ENCODE data around the gene DIP2A. TPM values are rescaled to one million over a fixed set of nuclear protein-coding genes. Genes with fewer than 3 reads are reported as not detected.

Gene DIP2A
- total and polyA plus RNA-seq, 2 of the 8 experiments (the other 6 are each of a cell fraction or from before 2014, with no cell fraction given) = 16.0 to 27.1 TPM

DNA sequence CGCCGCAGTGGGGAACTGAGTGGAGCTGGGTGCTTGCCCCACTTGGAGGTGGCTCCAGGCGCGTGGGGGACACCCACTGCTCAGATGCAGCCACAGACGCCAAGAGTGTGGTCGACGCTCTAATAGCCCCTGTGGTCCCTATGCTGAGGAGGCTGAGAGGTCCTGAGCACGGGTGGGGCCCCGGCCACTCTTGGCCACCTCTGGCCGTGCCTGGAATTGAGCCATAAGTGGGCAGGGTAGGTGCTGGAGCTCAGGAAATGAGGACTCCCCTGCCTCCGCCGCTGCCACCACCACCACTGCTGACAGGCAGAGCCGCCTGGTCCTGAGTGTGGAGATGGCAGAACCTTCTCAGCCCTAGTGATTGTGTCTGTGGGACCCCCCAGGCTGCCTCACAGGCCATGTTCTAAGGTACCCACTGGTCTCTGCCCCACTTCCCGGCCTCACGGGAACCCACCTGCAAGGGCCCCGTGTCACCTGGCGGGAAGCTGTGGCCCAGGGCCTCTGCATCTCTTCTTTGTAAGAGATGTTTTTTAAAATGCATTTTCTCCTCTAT, 34.6 kb upstream of the DIP2A start:
- no peak overlapping the region; the same call in 1 of the 2 replicates for H2AK5ac ChIP-seq (ENCODE audit: low read depth, low read length)

More for the DNA sequence above, 34.6 kb upstream of the DIP2A start:
- no peaks in the 10 kb centered on the region for H3K27me3 ChIP-seq (replicated peaks in 1 of 4; ENCODE audit: control insufficient read depth in 3 of 4, extremely low read depth in 1 of 4, insufficient read depth in 3 of 4, low read length in 3 of 4)
- no peak overlapping the region for H2BK15ac ChIP-seq (ENCODE audit: low read length)
- no peak overlapping the region for H3K4me2 ChIP-seq (ENCODE audit: insufficient read depth in 1 of 2, low read depth in 2 of 2, low read length in 2 of 2)
- no peak overlapping the region for H3K23ac ChIP-seq (ENCODE audit: insufficient read length)
- H2BK12ac ChIP-seq (ENCODE audit: low read depth, low read length) = peak overlapping the region; percentile 93
- H3K4ac ChIP-seq (replicated peaks; ENCODE audit: insufficient read length, low read depth, low read length) = peak overlapping the region; percentile 60
- H4K8ac ChIP-seq (ENCODE audit: extremely low read depth, insufficient read depth, low read length) = no peak overlapping the region
- DNase-seq (ENCODE audit: low read depth in 1 of 2, low spot score in 2 of 2) (no peak), FAIRE-seq (no peak)
- H3K18ac ChIP-seq (ENCODE audit: extremely low read depth, low read length) = peak overlapping the region; percentile 78; the same call in 1 of the 2 replicates
- no peak for TF ChIP-seq CREB1 (IDR thresholded peaks at IDR 0.05)
- TF ChIP-seq, protein P1, sequence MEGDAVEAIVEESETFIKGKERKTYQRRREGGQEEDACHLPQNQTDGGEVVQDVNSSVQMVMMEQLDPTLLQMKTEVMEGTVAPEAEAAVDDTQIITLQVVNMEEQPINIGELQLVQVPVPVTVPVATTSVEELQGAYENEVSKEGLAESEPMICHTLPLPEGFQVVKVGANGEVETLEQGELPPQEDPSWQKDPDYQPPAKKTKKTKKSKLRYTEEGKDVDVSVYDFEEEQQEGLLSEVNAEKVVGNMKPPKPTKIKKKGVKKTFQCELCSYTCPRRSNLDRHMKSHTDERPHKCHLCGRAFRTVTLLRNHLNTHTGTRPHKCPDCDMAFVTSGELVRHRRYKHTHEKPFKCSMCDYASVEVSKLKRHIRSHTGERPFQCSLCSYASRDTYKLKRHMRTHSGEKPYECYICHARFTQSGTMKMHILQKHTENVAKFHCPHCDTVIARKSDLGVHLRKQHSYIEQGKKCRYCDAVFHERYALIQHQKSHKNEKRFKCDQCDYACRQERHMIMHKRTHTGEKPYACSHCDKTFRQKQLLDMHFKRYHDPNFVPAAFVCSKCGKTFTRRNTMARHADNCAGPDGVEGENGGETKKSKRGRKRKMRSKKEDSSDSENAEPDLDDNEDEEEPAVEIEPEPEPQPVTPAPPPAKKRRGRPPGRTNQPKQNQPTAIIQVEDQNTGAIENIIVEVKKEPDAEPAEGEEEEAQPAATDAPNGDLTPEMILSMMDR (IDR thresholded peaks at IDR 0.05; ENCODE audit: control extremely low read depth in 1 of 3, insufficient read depth in 1 of 3, low read depth in 1 of 3, low read length in 3 of 3) = peak in 2 of 3 experiments; percentile 11 to 25; a peak in 2 of 4 replicates
- TF ChIP-seq, protein P2, sequence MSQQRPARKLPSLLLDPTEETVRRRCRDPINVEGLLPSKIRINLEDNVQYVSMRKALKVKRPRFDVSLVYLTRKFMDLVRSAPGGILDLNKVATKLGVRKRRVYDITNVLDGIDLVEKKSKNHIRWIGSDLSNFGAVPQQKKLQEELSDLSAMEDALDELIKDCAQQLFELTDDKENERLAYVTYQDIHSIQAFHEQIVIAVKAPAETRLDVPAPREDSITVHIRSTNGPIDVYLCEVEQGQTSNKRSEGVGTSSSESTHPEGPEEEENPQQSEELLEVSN (IDR thresholded peaks at IDR 0.05) = no peak
- no peak for TF ChIP-seq RNF2 (IDR thresholded peaks at IDR 0.05; ENCODE audit: borderline replicate concordance, low read depth, low read length, missing control alignments, poor library complexity, severe bottlenecking)
- no peak for TF ChIP-seq SP4 (IDR thresholded peaks at IDR 0.05; ENCODE audit: low read length)
- TF ChIP-seq KDM4A (IDR thresholded peaks at IDR 0.05; ENCODE audit: low read depth, low read length, severe bottlenecking) = no peak
- H4K91ac ChIP-seq (replicated peaks; ENCODE audit: insufficient read length, low read length) = peak overlapping the region; percentile 98
- peak overlapping the region; percentile 58; the same call in 1 of the 2 replicates for H2BK5ac ChIP-seq (ENCODE audit: low read depth, low read length)
- H3K79me1 ChIP-seq (ENCODE audit: low read depth, low read length) = no peaks in the 10 kb centered on the region
- no peaks in the 10 kb centered on the region for H3K9me3 ChIP-seq (ENCODE audit: insufficient read depth in 2 of 2, low read depth in 1 of 2, low read length in 1 of 2)
- H3K4me3 ChIP-seq (ENCODE audit: extremely low read depth in 1 of 4, insufficient read depth in 2 of 4, low read depth in 3 of 4, low read length in 4 of 4) = no peak overlapping the region
- no peaks in the 10 kb centered on the region for H4K20me1 ChIP-seq (replicated peaks in 1 of 2; ENCODE audit: control insufficient read depth in 1 of 2, insufficient read depth in 2 of 2, low read length in 2 of 2)
- peak overlapping the region; percentile 36 for H4K5ac ChIP-seq (ENCODE audit: insufficient read length, low read depth, low read length)
- H3K4me1 ChIP-seq (replicated peaks in 1 of 4; ENCODE audit: control insufficient read depth in 3 of 4, insufficient read depth in 4 of 4, low read length in 3 of 4) = peaks cover 0 to 16% (median 6%) of the 10 kb centered on the region in 4 experiments; a peak in 5 of 7 replicates
- peaks cover 4 to 20% (median 10%) of the 10 kb centered on the region in 4 experiments; a peak in 7 of 8 replicates for H3K36me3 ChIP-seq (ENCODE audit: control insufficient read depth in 2 of 4, insufficient read depth in 4 of 4, low read length in 3 of 4)
- peak overlapping the region; percentile 45; the same call in 1 of the 2 replicates for H3K27ac ChIP-seq (ENCODE audit: low read depth, low read length)
- 0 out of 2 replicates have a peak, but pooled peaks cover 2% of the 10 kb centered on the region for H3K23me2 ChIP-seq (ENCODE audit: low read depth, low read length)
- POLR2A ChIA-PET (ENCODE audit: partially characterized antibody) = no interaction called here
- CTCF ChIA-PET (ENCODE audit: partially characterized antibody) = interaction anchor here (1.9 to 2.3 kb wide), 2 partner anchors 11 to 12 kb away, joined by 4 to 6 read pairs; no protein-coding TSS in a partner anchor
- H3K9ac ChIP-seq (replicated peaks in 1 of 4; ENCODE audit: extremely low read depth in 1 of 4, low read depth in 3 of 4, low read length in 3 of 4) = no peak overlapping the region
- WGBS, 2 experiments (ENCODE audit: extremely low coverage in 1 of 2, insufficient coverage in 1 of 2, insufficient read length in 1 of 2, insufficient replicate concordance in 2 of 2, low coverage in 1 of 2, low lambda C conversion rate in 2 of 2, missing lambda C conversion rate in 1 of 2) = 90% methylated on average over 17 of the region's 17 CpGs; no CpG with 5 or more reads in 1 of the 2 experiments
- H2BK20ac ChIP-seq (ENCODE audit: low read length) = peak overlapping the region; percentile 80; the same call in 1 of the 2 replicates
- no peaks in the 10 kb centered on the region for H3K79me2 ChIP-seq (ENCODE audit: control insufficient read depth in 1 of 2, insufficient read depth in 2 of 2, low read length in 2 of 2)
- H2BK120ac ChIP-seq (replicated peaks; ENCODE audit: low read depth, low read length) = no peak overlapping the region
- peak overlapping the region; percentile 50 for H3K56ac ChIP-seq (replicated peaks; ENCODE audit: insufficient read length, low read depth, low read length)
- H2AFZ ChIP-seq (ENCODE audit: low read length) = no peak overlapping the region
- H3K14ac ChIP-seq (ENCODE audit: insufficient read length) = no peak overlapping the region
